ENCODE results near the gene GRAMD1C. TPM values are rescaled to one million over a fixed set of nuclear protein-coding genes. Genes with fewer than 3 reads are reported as not detected.

Gene GRAMD1C
- polyA plus RNA-seq, 3 donors, result 0.13 to 0.29 (median 0.27) TPM

DNA sequence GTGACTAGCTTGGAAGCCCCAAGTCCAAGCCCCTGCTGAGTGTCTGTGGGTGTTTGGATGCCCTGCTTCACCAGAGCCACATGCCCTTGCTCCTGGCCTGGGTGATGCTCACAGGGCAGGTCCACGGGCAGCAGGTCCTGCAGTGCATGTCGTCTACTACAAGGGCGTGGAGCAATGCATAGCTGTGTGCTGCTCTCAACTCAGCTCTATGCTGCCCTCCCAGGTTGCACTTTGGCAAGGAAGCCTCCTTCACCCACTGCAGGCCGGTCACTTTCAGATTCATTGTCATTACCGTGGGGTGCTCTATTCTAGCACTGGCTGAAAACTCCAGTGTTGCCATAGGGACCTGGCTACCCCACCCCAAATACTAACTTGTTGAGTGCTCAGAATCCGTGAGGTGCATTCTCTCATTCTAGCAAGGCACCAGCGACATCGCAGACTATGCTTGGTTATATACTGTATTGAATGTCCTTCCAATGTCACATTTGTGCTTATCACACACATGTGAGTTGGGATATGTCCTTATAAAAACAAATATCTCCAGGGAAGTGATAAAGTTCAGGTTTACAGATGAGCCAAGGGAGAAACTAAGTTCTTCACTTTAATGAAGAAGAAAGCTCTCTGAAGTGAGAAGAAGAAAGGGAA is 51.8 kb downstream of the GRAMD1C start:
- TF ChIP-seq, protein P1, sequence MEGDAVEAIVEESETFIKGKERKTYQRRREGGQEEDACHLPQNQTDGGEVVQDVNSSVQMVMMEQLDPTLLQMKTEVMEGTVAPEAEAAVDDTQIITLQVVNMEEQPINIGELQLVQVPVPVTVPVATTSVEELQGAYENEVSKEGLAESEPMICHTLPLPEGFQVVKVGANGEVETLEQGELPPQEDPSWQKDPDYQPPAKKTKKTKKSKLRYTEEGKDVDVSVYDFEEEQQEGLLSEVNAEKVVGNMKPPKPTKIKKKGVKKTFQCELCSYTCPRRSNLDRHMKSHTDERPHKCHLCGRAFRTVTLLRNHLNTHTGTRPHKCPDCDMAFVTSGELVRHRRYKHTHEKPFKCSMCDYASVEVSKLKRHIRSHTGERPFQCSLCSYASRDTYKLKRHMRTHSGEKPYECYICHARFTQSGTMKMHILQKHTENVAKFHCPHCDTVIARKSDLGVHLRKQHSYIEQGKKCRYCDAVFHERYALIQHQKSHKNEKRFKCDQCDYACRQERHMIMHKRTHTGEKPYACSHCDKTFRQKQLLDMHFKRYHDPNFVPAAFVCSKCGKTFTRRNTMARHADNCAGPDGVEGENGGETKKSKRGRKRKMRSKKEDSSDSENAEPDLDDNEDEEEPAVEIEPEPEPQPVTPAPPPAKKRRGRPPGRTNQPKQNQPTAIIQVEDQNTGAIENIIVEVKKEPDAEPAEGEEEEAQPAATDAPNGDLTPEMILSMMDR (IDR thresholded peaks at IDR 0.05), result no peak
- no peaks in the 10 kb centered on the region for H3K36me3 Mint-ChIP-seq
- no peaks in the 10 kb centered on the region for H3K79me2 ChIP-seq (ENCODE audit: insufficient read depth, low read length)
- peaks cover 0 to 2% (median 0%) of the 10 kb centered on the region in 3 donors for H3K27me3 Mint-ChIP-seq (ENCODE audit: low read depth in 3 of 3)
- no peaks in the 10 kb centered on the region for H4K20me1 ChIP-seq (ENCODE audit: insufficient read depth, low read length)
- no peak overlapping the region for H3K4me3 ChIP-seq (replicated peaks in 1 of 3; ENCODE audit: low read depth in 2 of 3, low read length in 3 of 3)
- H3K4me2 ChIP-seq (replicated peaks; ENCODE audit: extremely low read depth, low read length, poor library complexity, severe bottlenecking), result no peak overlapping the region
- H3K4me1 ChIP-seq (ENCODE audit: control insufficient read depth in 1 of 2, insufficient read depth in 2 of 2, low read length in 2 of 2), result no peaks in the 10 kb centered on the region
- WGBS (ENCODE audit: insufficient coverage), result 96% methylated on average over 3 of the region's 8 CpGs
- no peak overlapping the region for H3K27ac Mint-ChIP-seq
- H2AFZ ChIP-seq (ENCODE audit: insufficient read depth, low read depth, low read length, poor library complexity, severe bottlenecking), result no peak overlapping the region
- DNase-seq, result no peak
- intact Hi-C loops (cut with micrococcal nuclease), result no loop called here
- no peak overlapping the region for H3K27ac ChIP-seq (ENCODE audit: low read depth in 1 of 2, low read length in 2 of 2)
- H3K36me3 ChIP-seq (replicated peaks in 1 of 2; ENCODE audit: control insufficient read depth in 1 of 2, insufficient read depth in 2 of 2, low read length in 2 of 2), result no peaks in the 10 kb centered on the region
- H3K9ac ChIP-seq (ENCODE audit: insufficient read depth, low read length, poor library complexity, severe bottlenecking), result no peak overlapping the region
- H3K27me3 ChIP-seq (ENCODE audit: control insufficient read depth in 2 of 2, insufficient read depth in 2 of 2, low read length in 2 of 2), result no peaks in the 10 kb centered on the region
- H3K9me3 Mint-ChIP-seq, result peaks cover 0 to 5% (median 0%) of the 10 kb centered on the region in 7 donors
- H3K4me1 Mint-ChIP-seq, result no peaks in the 10 kb centered on the region
- H3K4me3 Mint-ChIP-seq, result no peak overlapping the region
- peaks cover 0 to 4% of the 10 kb centered on the region in 2 donors for H3K9me3 ChIP-seq (replicated peaks in 1 of 2; ENCODE audit: control insufficient read depth in 1 of 2, insufficient read depth in 1 of 2, low read length in 2 of 2)

DNA sequence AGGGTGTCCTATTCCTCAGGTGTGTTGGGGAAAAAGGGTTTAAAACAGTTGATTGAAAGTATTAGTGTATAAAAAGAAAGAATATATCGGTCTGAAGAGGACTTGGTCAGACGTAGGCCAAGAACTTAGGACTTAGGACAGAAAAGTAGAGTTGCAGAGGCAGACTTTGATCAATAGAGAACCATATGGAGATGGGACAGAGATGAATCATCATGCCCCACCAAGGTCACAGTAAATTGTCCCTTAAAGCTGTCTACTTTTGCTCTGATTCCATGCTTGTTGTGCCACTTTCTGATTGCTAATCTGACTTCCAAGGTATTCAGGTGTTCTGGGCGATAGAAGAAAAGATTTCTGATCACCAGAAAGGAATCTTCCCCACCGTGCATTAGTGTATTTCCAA is 56.3 kb downstream of the GRAMD1C start:
- intact Hi-C loops (cut with micrococcal nuclease), result no loop called here
- no peak overlapping the region for H3K27ac Mint-ChIP-seq

More for the DNA sequence above, 56.3 kb downstream of the GRAMD1C start:
- Histone ChIP-seq H4K20me1 (ENCODE audit: insufficient read depth, low read length) (no peaks in the 10 kb centered on the region), H3K27me3 (ENCODE audit: control insufficient read depth in 2 of 2, insufficient read depth in 2 of 2, low read length in 2 of 2) (no peaks in the 10 kb centered on the region), H3K79me2 (ENCODE audit: insufficient read depth, low read length) (no peaks in the 10 kb centered on the region), H3K27ac (ENCODE audit: low read depth in 1 of 2, low read length in 2 of 2) (no peak overlapping the region), H3K9me3 (replicated peaks in 1 of 2; ENCODE audit: control insufficient read depth in 1 of 2, insufficient read depth in 1 of 2, low read length in 2 of 2) (no peaks in the 10 kb centered on the region), H3K4me2 (replicated peaks; ENCODE audit: extremely low read depth, low read length, poor library complexity, severe bottlenecking) (no peak overlapping the region), H3K4me3 (replicated peaks in 1 of 3; ENCODE audit: low read depth in 2 of 3, low read length in 3 of 3) (no peak overlapping the region), H3K4me1 (ENCODE audit: control insufficient read depth in 1 of 2, insufficient read depth in 2 of 2, low read length in 2 of 2) (peaks cover 5 to 8% of the 10 kb centered on the region in 2 donors), H3K9ac (ENCODE audit: insufficient read depth, low read length, poor library complexity, severe bottlenecking) (no peak overlapping the region), H3K36me3 (replicated peaks in 1 of 2; ENCODE audit: control insufficient read depth in 1 of 2, insufficient read depth in 2 of 2, low read length in 2 of 2) (no peaks in the 10 kb centered on the region), H2AFZ (ENCODE audit: insufficient read depth, low read depth, low read length, poor library complexity, severe bottlenecking) (no peak overlapping the region)
- no peak overlapping the region for H3K4me3 Mint-ChIP-seq
- H3K4me1 Mint-ChIP-seq, result peaks cover 12% of the 10 kb centered on the region
- no peaks in the 10 kb centered on the region for H3K9me3 Mint-ChIP-seq
- no peak for DNase-seq
- no peaks in the 10 kb centered on the region for H3K36me3 Mint-ChIP-seq
- 88% methylated on average over 2 of the region's 4 CpGs for WGBS (ENCODE audit: insufficient coverage)
- peaks cover 0 to 1% (median 0%) of the 10 kb centered on the region in 3 donors for H3K27me3 Mint-ChIP-seq (ENCODE audit: low read depth in 3 of 3)
- TF ChIP-seq, protein P1 (IDR thresholded peaks at IDR 0.05), result no peak
